ENCODE data around the gene SLC24A3. TPM values are rescaled to one million over a fixed set of nuclear protein-coding genes. Genes with fewer than 3 reads are reported as not detected.

The SLC24A3 gene
- total RNA-seq, 6 experiments from 2014 or later: not detected

DNA sequence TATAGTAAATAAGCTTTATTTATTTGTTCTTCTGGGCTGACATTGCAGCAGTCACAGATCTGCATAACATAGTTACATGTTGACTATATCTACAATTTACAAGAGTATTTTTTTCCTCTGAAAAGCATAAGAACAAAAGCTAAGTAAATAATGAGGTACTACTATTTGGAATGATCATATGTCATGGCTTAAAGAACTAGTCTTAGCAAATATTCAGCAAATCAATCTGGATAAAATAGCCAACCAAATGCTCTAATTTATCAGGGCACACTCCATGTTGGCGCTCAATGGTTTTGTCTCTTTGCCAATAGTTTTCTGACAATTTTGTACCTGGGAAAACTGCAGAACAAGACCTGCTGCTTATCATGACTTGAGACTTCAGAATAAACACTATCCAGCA is 312.2 kb downstream of the SLC24A3 start:
- DNase-seq: no peak
- Mint-ChIP-seq H3K27ac (no peak overlapping the region), H3K9me3 (peaks cover 3% of the 10 kb centered on the region), H3K4me3 (no peak overlapping the region), H3K27me3 (ENCODE audit: insufficient read depth) (peaks cover 8% of the 10 kb centered on the region; the same call in 1 of the 2 replicates), H3K4me1 (ENCODE audit: low read depth) (no peaks in the 10 kb centered on the region), H3K36me3 (ENCODE audit: low read depth) (no peaks in the 10 kb centered on the region)
- TF ChIP-seq, protein P1, sequence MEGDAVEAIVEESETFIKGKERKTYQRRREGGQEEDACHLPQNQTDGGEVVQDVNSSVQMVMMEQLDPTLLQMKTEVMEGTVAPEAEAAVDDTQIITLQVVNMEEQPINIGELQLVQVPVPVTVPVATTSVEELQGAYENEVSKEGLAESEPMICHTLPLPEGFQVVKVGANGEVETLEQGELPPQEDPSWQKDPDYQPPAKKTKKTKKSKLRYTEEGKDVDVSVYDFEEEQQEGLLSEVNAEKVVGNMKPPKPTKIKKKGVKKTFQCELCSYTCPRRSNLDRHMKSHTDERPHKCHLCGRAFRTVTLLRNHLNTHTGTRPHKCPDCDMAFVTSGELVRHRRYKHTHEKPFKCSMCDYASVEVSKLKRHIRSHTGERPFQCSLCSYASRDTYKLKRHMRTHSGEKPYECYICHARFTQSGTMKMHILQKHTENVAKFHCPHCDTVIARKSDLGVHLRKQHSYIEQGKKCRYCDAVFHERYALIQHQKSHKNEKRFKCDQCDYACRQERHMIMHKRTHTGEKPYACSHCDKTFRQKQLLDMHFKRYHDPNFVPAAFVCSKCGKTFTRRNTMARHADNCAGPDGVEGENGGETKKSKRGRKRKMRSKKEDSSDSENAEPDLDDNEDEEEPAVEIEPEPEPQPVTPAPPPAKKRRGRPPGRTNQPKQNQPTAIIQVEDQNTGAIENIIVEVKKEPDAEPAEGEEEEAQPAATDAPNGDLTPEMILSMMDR (IDR thresholded peaks at IDR 0.05): no peak

DNA sequence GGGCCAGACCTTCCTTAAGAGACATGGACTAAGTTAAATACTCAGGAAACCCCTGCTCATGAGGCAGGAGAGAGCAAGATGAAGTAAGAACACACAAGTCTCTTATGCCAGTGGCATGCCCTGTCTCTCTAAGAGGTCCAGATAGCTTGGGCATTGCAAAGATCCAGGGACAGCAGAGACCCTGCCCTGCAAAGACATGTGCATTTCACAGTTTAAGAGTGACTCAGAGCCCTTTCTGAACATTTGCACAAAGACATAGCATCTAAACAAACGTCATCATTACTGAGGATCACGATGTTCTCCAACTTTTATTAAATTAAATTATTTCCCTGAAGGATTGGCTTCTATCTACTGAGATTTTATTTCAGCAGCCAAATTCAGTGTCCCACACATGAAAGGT is 315.1 kb downstream of the SLC24A3 start:
- Mint-ChIP-seq H3K36me3 (ENCODE audit: low read depth) (no peaks in the 10 kb centered on the region), H3K4me3 (no peak overlapping the region), H3K27ac (no peak overlapping the region), H3K27me3 (ENCODE audit: insufficient read depth) (peaks cover 6% of the 10 kb centered on the region; the same call in 1 of the 2 replicates), H3K9me3 (peaks cover 9% of the 10 kb centered on the region), H3K4me1 (ENCODE audit: low read depth) (no peaks in the 10 kb centered on the region)
- TF ChIP-seq, protein P1 (IDR thresholded peaks at IDR 0.05): no peak
- no peak for DNase-seq

DNA sequence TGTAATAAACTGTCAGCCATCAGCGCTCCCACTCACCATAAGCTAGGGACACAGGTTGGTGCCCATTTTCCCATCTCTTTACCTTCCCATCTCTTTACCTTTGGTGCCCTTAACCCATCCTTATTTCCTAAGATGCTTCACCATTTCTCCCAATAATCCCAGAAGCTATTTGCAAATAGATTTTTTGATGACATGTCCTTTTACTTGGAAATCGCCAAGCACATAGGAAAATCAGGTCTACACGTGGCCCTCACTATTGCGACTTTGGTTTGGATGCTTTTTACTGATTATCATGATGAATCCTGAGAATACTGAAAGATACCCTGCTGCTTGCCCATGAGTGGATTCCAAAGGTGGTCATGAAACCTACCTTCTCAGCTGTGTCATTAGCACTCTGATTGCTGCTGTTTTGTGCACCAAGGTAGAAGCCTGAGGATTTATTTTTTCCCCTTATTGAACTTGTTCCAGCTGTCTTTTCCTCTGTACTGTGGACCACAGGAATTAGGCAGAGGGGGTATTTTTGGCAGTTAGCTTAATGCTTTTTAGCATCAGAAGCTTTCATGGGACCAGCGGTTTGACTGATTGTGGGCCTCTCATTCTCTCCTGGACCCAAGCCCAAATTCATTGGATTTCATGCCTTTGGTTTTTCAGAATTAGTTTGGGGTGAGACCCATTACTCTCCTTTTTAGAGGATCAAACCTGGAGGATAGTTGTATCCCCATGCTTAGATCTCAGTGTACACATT is 316.0 kb downstream of the SLC24A3 start:
- Mint-ChIP-seq H3K36me3 (ENCODE audit: low read depth) (no peaks in the 10 kb centered on the region), H3K27me3 (ENCODE audit: insufficient read depth) (peaks cover 4% of the 10 kb centered on the region), H3K4me3 (no peak overlapping the region), H3K9me3 (peaks cover 9% of the 10 kb centered on the region), H3K4me1 (ENCODE audit: low read depth) (no peaks in the 10 kb centered on the region), H3K27ac (no peak overlapping the region)
- TF ChIP-seq, protein P1 (IDR thresholded peaks at IDR 0.05): no peak
- no peak for DNase-seq

DNA sequence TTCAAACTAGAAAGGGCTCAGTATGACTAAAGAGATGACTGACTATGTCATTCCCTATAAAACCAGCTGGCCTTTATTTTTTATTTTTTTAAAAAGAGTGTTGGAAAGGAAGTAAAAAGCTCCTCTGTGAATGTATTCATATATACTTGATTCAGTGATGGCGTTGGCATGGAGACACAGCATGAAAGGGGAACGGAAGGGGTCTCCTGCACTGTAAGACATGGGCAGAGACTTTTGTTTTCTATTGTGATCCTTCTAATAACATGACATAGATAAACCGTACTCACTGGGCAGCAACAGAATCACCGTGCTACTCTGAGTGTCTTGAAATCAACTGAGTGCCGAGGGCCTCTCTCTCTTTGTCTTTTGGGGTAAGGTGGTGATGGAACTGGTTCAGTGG is 317.6 kb downstream of the SLC24A3 start:
- H3K27me3 Mint-ChIP-seq (ENCODE audit: insufficient read depth): peaks cover 3% of the 10 kb centered on the region
- H3K4me1 Mint-ChIP-seq (ENCODE audit: low read depth): no peaks in the 10 kb centered on the region
- H3K27ac Mint-ChIP-seq: no peak overlapping the region
- DNase-seq: no peak
- TF ChIP-seq, protein P1 (IDR thresholded peaks at IDR 0.05): no peak
- peaks cover 16% of the 10 kb centered on the region for H3K9me3 Mint-ChIP-seq
- no peaks in the 10 kb centered on the region for H3K36me3 Mint-ChIP-seq (ENCODE audit: low read depth)
- no peak overlapping the region for H3K4me3 Mint-ChIP-seq

DNA sequence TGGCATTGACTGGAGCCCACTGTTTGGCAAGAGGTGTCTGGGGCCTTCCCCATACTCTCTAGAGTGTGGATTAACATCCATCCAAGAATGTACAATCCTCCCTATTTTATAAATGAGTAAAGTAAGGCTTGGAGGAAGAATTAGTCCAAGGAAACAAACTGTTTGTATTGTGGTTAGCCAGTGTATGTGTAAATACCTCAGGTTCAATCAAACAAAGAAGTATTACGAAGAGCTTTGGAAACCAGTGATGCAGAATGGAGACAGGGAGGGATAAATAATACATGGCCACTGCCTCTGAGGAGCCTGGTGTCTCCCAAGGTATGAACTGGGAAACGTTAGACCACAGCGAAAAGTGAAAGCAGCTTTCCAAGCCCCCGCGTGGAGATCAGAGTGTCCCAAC is 319.0 kb downstream of the SLC24A3 start:
- TF ChIP-seq, protein P1 (IDR thresholded peaks at IDR 0.05): no peak
- Mint-ChIP-seq H3K36me3 (ENCODE audit: low read depth) (no peaks in the 10 kb centered on the region), H3K27me3 (ENCODE audit: insufficient read depth) (peaks cover 3% of the 10 kb centered on the region), H3K4me3 (no peak overlapping the region), H3K27ac (no peak overlapping the region), H3K4me1 (ENCODE audit: low read depth) (no peaks in the 10 kb centered on the region), H3K9me3 (peaks cover 23% of the 10 kb centered on the region)
- DNase-seq: no peak
